ENCODE measurements around the gene HARS1.

GRCh38 chr5:140664030-140664358 is 27.2 kb downstream of the HARS1 start:
- TF ChIP-seq CTCF (IDR thresholded peaks at IDR 0.05) (no peak), EZH2 (IDR thresholded peaks at IDR 0.05; ENCODE audit: borderline replicate concordance, insufficient read depth, low read depth, low read length, poor library complexity, severe bottlenecking) (no peak)

All from B cell (primary cell).